Measurements from ENCODE around the gene RMC1.

DNA sequence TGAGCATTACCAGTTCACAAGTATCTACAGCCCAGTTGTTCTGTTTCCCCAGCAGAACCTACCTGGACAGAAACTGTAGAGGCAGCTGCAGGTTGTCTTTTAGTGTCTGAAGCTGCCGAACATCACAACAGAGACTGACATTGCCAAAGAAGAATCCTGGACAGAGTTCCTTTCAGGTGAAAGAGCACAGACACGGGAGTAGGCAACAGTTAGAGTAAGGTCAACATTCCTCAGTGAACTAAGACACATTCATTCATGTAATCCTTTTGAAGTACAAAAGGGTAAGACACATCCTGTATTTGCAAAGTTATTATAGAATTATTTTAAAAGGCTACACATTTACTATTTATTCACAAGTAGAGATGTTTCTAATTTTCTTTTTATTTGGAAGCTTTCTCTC, 68.7 kb downstream of the RMC1 start:
- no peak for TF ChIP-seq EZH2 (IDR thresholded peaks at IDR 0.05)
- TF ChIP-seq, protein P1, sequence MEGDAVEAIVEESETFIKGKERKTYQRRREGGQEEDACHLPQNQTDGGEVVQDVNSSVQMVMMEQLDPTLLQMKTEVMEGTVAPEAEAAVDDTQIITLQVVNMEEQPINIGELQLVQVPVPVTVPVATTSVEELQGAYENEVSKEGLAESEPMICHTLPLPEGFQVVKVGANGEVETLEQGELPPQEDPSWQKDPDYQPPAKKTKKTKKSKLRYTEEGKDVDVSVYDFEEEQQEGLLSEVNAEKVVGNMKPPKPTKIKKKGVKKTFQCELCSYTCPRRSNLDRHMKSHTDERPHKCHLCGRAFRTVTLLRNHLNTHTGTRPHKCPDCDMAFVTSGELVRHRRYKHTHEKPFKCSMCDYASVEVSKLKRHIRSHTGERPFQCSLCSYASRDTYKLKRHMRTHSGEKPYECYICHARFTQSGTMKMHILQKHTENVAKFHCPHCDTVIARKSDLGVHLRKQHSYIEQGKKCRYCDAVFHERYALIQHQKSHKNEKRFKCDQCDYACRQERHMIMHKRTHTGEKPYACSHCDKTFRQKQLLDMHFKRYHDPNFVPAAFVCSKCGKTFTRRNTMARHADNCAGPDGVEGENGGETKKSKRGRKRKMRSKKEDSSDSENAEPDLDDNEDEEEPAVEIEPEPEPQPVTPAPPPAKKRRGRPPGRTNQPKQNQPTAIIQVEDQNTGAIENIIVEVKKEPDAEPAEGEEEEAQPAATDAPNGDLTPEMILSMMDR (IDR thresholded peaks at IDR 0.05), result no peak
